HCT116 (cell line): Measurements from ENCODE around the gene LEAP2. TPM values are rescaled to one million over a fixed set of nuclear protein-coding genes. Genes with fewer than 3 reads are reported as not detected.

ENCODE experiments used
- ATAC-seq: fragments of 200-7000 bp; cut with Tn5 transposase; 2 replicates; pipeline ENCODE4 v1.9.1; 2020; ENCODE audit warnings: mild to moderate bottlenecking, moderate library complexity
- BruUV-seq: library from RNA; stranded (reverse); fragments of 400-500 nt; replicated peaks from 2 replicates; lab custom pipeline; 2021; lab: Mats Ljungman, UMichigan
- CTCF ChIA-PET: fragments of 300-600 bp; sonication (Branson Sonifier 250); formaldehyde crosslinking; loops from one replicate; lab custom pipeline; 2021; ENCODE audit warnings: antibody characterized with exemption; lab: Charles Lee
- POLR2A ChIA-PET: fragments of 300-600, 350-600 bp; sonication (Branson Sonifier 250); formaldehyde crosslinking; loops from one replicate; lab custom pipeline; 2021; ENCODE audit warnings: antibody characterized with exemption; lab: Charles Lee
- RAD21 ChIA-PET, 2 experiments: fragments of 300-600 bp; sonication (Branson Sonifier 250); formaldehyde crosslinking; loops; one replicate each; lab custom pipeline; 2023; ENCODE audit warnings: low total read pairs in 2 of 2; ENCODE audit not compliant: uncharacterized antibody in 2 of 2, unreplicated experiment in 2 of 2, low non-redundant PET in 1 of 2; lab: Charles Lee
- DNase-seq: peaks from one replicate; pipeline ENCODE4 v3.0.0-alpha.2; 2010; ENCODE audit warnings: low read depth, low spot score
- H2AFZ ChIP-seq: fragments of 200-600 bp; shearing (Covaris generic), sonication (generic); 2 replicates; pipeline ENCODE4 v1.6.1; 2017; ENCODE audit warnings: low read depth, mixed run types, mixed read lengths, antibody characterized with exemption, low read length; ENCODE audit not compliant: poor library complexity, severe bottlenecking
- H3K27ac ChIP-seq: 2 replicates; pipeline ENCODE4 v1.5.1; 2012; ENCODE audit warnings: low read depth, low read length
- H3K27me3 ChIP-seq: fragments of 200-600 bp; sonication (generic); 2 replicates; pipeline ENCODE4 v1.6.1; 2016; ENCODE audit warnings: mixed run types, low read length, mixed read lengths; ENCODE audit not compliant: insufficient read depth
- H3K36me3 ChIP-seq, 2 experiments: fragments of 200-500 bp in 1 of 2; fragments of 200-600 bp in 1 of 2; sonication (Bioruptor generic) in 1 of 2; sonication (generic) in 1 of 2; 2 replicates each; pipeline versions ENCODE4 v1.5.1 to v1.6.1; 2014 to 2016; ENCODE audit warnings: low read length in 2 of 2, inconsistent platforms in 1 of 2, mixed read lengths in 1 of 2, mixed run types in 1 of 2; ENCODE audit not compliant: insufficient read depth in 2 of 2, control insufficient read depth in 1 of 2
- H3K4me1 ChIP-seq, 2 experiments: fragments of 200-600 bp in 1 of 2; sonication (generic) in 1 of 2; 2 replicates each; pipeline versions ENCODE4 v1.5.1 to v1.6.1; 2012 to 2017; ENCODE audit warnings: low read length in 2 of 2, inconsistent platforms in 1 of 2, mild to moderate bottlenecking in 1 of 2, mixed read lengths in 1 of 2, mixed run types in 1 of 2, moderate library complexity in 1 of 2; ENCODE audit not compliant: insufficient read depth in 2 of 2, control insufficient read depth in 1 of 2
- H3K4me2 ChIP-seq: fragments of 200-600 bp; sonication (generic); 2 replicates; pipeline ENCODE4 v1.6.1; 2017; ENCODE audit warnings: mixed run types, low read length, mixed read lengths
- H3K4me3 ChIP-seq, 2 experiments: fragments of 200-600 bp in 1 of 2; sonication (generic) in 1 of 2; replicated peaks in 1 of 2; 2 replicates each; pipeline ENCODE4 v1.5.1; 2011 to 2016; ENCODE audit warnings: low read length in 2 of 2, control low read depth in 1 of 2, low read depth in 1 of 2, mild to moderate bottlenecking in 1 of 2, mixed read lengths in 1 of 2, mixed run types in 1 of 2
- H3K79me2 ChIP-seq: fragments of 200-600 bp; sonication (generic); 2 replicates; pipeline ENCODE4 v1.6.1; 2017; ENCODE audit warnings: mild to moderate bottlenecking, mixed run types, low read length, moderate library complexity, mixed read lengths; ENCODE audit not compliant: insufficient read depth
- H3K9ac ChIP-seq: fragments of 200-600 bp; sonication (generic); 2 replicates; pipeline ENCODE4 v1.6.1; 2016; ENCODE audit warnings: low read length, mixed read lengths
- H3K9me2 ChIP-seq: fragments of 200-600 bp; sonication (generic), shearing (Covaris generic); 2 replicates; pipeline ENCODE4 v1.6.1; 2017; ENCODE audit warnings: mixed run types, mild to moderate bottlenecking, moderate library complexity; ENCODE audit not compliant: insufficient read depth
- H3K9me3 ChIP-seq, 2 experiments: fragments of 200-500 bp in 1 of 2; fragments of 200-600 bp in 1 of 2; sonication (Bioruptor generic) in 1 of 2; sonication (generic) in 1 of 2; 2 replicates each; pipeline ENCODE4 v1.6.1; 2014 to 2017; ENCODE audit warnings: low read length in 2 of 2, mixed read lengths in 2 of 2, inconsistent platforms in 1 of 2, low read depth in 1 of 2, mild to moderate bottlenecking in 1 of 2, mixed run types in 1 of 2, moderate library complexity in 1 of 2; ENCODE audit not compliant: control insufficient read depth in 1 of 2, insufficient read depth in 1 of 2
- H4K20me1 ChIP-seq: fragments of 200-600 bp; sonication (generic), shearing (Covaris generic); 2 replicates; pipeline ENCODE4 v1.6.1; 2017; ENCODE audit warnings: mixed run types, mild to moderate bottlenecking, moderate library complexity; ENCODE audit not compliant: insufficient read depth
- CBX3 ChIP-seq: IDR thresholded peaks from 2 replicates; pipeline ENCODE4 v1.6.1; 2012; ENCODE audit warnings: low read depth
- CEBPB ChIP-seq: IDR thresholded peaks from 2 replicates; pipeline ENCODE4 v1.6.1; 2012; ENCODE audit warnings: low read depth
- ELF1 ChIP-seq: IDR thresholded peaks from 2 replicates; pipeline ENCODE4 v1.6.1; 2012; ENCODE audit warnings: low read depth, borderline replicate concordance
- EZH2 ChIP-seq: fragments of 200-600 bp; sonication (generic); IDR thresholded peaks from 2 replicates; pipeline ENCODE4 v1.6.1; 2017; ENCODE audit warnings: antibody characterized with exemption, mixed run types
- FOSL1 ChIP-seq: IDR thresholded peaks from 2 replicates; pipeline ENCODE4 v1.6.1; 2012; ENCODE audit warnings: low read depth
- JUND ChIP-seq: IDR thresholded peaks from 2 replicates; pipeline ENCODE4 v1.6.1; 2012
- MAX ChIP-seq: IDR thresholded peaks from 2 replicates; pipeline ENCODE4 v1.6.1; 2012
- POLR2A ChIP-seq: IDR thresholded peaks from 2 replicates; pipeline ENCODE4 v1.7.0; 2011; ENCODE audit warnings: borderline replicate concordance; ENCODE audit not compliant: insufficient read depth, insufficient read length; ENCODE audit errors: extremely low read depth
- RAD21 ChIP-seq: IDR thresholded peaks from 2 replicates; pipeline ENCODE4 v1.6.1; 2012; ENCODE audit warnings: low read depth, mild to moderate bottlenecking
- REST ChIP-seq: IDR thresholded peaks from 2 replicates; pipeline ENCODE4 v1.6.1; 2012; ENCODE audit warnings: low read depth
- SIN3A ChIP-seq: IDR thresholded peaks from 2 replicates; pipeline ENCODE4 v1.6.1; 2012; ENCODE audit warnings: low read depth
- SP1 ChIP-seq: IDR thresholded peaks from 2 replicates; pipeline ENCODE4 v1.6.1; 2012; ENCODE audit warnings: low read depth
- SRF ChIP-seq: IDR thresholded peaks from 2 replicates; pipeline ENCODE4 v1.6.1; 2012; ENCODE audit warnings: low read depth
- TCF7L2 ChIP-seq: IDR thresholded peaks from 2 replicates; pipeline ENCODE4 v1.7.0; 2011; ENCODE audit warnings: borderline replicate concordance, inconsistent platforms; ENCODE audit not compliant: insufficient read depth, insufficient read length; ENCODE audit errors: extremely low read depth
- ZFX ChIP-seq: fragments of 450-650 bp; IDR thresholded peaks from 2 replicates; pipeline ENCODE4 v1.6.1; 2017
- ZNF274 ChIP-seq: fragments of 200-500 bp; sonication (Bioruptor generic); IDR thresholded peaks from 2 replicates; pipeline ENCODE4 v1.6.1; 2014; ENCODE audit warnings: mild to moderate bottlenecking, low read depth, low read length, inconsistent platforms
- intact Hi-C: fragments of 100-400 bp; cut with micrococcal nuclease; formaldehyde crosslinking; loops from 2 replicates; pipeline ENCODE4 v1.10.0; 2022
- total RNA-seq: library from RNA; stranded (reverse); gene quantifications from one replicate; pipeline ENCODE4 v1.2.1, GENCODE V29; 2021; ENCODE audit not compliant: unreplicated experiment
- TF ChIP-seq, protein P1 (sequence below): IDR thresholded peaks from 2 replicates; pipeline ENCODE4 v1.6.1; 2011; ENCODE audit warnings: mild to moderate bottlenecking, low read length, moderate library complexity; ENCODE audit not compliant: insufficient replicate concordance; ENCODE audit errors: extremely low read depth

LEAP2 gene
- total RNA-seq, 1 experiment from 2014 or later = 1.2 TPM

- no peak overlapping the region for H2AFZ ChIP-seq
- CTCF ChIA-PET = interaction anchor here (2.7 kb wide), 1 partner anchor 17 kb away, joined by 11 read pairs; no protein-coding TSS in a partner anchor
- TF ChIP-seq ELF1 = no peak
- H3K27ac ChIP-seq = no peak overlapping the region
- POLR2A ChIA-PET = no interaction called here
- H3K79me2 ChIP-seq = no peaks in the 10 kb centered on the region
- H3K9me2 ChIP-seq = no peaks in the 10 kb centered on the region
- H3K9ac ChIP-seq = no peak overlapping the region
- no peaks in the 10 kb centered on the region for H4K20me1 ChIP-seq
- no peak for DNase-seq
- H3K4me3 ChIP-seq = no peak overlapping the region
- H3K4me1 ChIP-seq = 0 out of 4 replicates have a peak, but pooled peaks cover 0 to 4% of the 10 kb centered on the region in 2 experiments
- RAD21 ChIA-PET = no interaction called here
- H3K9me3 ChIP-seq = no peaks in the 10 kb centered on the region
- no peak for ATAC-seq
- no peaks in the 10 kb centered on the region for H3K36me3 ChIP-seq
- no peaks in the 10 kb centered on the region for H3K27me3 ChIP-seq
- H3K4me2 ChIP-seq = no peak overlapping the region
- intact Hi-C loops = no loop called here
- BruUV-seq = no TSS peak
Observed at GRCh38 chr5:132836852-132837251, 36.6 kb upstream of the LEAP2 start.

GRCh38 chr5:132837868-132838267 lies 35.6 kb upstream of the LEAP2 start:
- DNase-seq = no peak
- no peak for TF ChIP-seq ELF1
- no peak for TF ChIP-seq JUND
- no peak for TF ChIP-seq ZFX
- no peak for TF ChIP-seq CEBPB
- no peak for TF ChIP-seq SP1
- no peak for TF ChIP-seq CBX3
- TF ChIP-seq REST = no peak
- TF ChIP-seq MAX = no peak
- no peak for TF ChIP-seq SRF
- TF ChIP-seq TCF7L2 = no peak
- no peak for TF ChIP-seq EZH2
- TF ChIP-seq RAD21 = no peak
- TF ChIP-seq SIN3A = no peak
- TF ChIP-seq POLR2A = no peak
- no peak for TF ChIP-seq ZNF274
- TF ChIP-seq FOSL1 = no peak
- TF ChIP-seq, protein P1, sequence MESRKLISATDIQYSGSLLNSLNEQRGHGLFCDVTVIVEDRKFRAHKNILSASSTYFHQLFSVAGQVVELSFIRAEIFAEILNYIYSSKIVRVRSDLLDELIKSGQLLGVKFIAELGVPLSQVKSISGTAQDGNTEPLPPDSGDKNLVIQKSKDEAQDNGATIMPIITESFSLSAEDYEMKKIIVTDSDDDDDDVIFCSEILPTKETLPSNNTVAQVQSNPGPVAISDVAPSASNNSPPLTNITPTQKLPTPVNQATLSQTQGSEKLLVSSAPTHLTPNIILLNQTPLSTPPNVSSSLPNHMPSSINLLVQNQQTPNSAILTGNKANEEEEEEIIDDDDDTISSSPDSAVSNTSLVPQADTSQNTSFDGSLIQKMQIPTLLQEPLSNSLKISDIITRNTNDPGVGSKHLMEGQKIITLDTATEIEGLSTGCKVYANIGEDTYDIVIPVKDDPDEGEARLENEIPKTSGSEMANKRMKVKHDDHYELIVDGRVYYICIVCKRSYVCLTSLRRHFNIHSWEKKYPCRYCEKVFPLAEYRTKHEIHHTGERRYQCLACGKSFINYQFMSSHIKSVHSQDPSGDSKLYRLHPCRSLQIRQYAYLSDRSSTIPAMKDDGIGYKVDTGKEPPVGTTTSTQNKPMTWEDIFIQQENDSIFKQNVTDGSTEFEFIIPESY = no peak

More at GRCh38 chr5:132837868-132838267, 35.6 kb upstream of the LEAP2 start:
- Histone ChIP-seq H3K79me2 (no peaks in the 10 kb centered on the region), H3K9me3 (no peaks in the 10 kb centered on the region), H3K9ac (no peak overlapping the region), H3K4me3 (no peak overlapping the region), H3K27me3 (no peaks in the 10 kb centered on the region), H3K36me3 (no peaks in the 10 kb centered on the region), H2AFZ (no peak overlapping the region), H3K27ac (no peak overlapping the region), H3K4me2 (no peak overlapping the region), H3K4me1 (0 out of 4 replicates have a peak, but pooled peaks cover 0 to 4% of the 10 kb centered on the region in 2 experiments), H4K20me1 (no peaks in the 10 kb centered on the region), H3K9me2 (no peaks in the 10 kb centered on the region)
- POLR2A ChIA-PET = no interaction called here
- ATAC-seq = no peak
- CTCF ChIA-PET = no interaction called here
- no TSS peak for BruUV-seq
- RAD21 ChIA-PET = no interaction called here
- intact Hi-C loops = no loop called here
